Breast epithelium (tissue), 3 donors: Measurements from ENCODE around the gene SPOCK1.

Experiments
- POLR2AphosphoS5 ChIP-seq, 3 donors: sonication (generic); formaldehyde crosslinking; IDR thresholded peaks; one replicate each; pipeline ENCODE4 v1.6.1; 2017; ENCODE audit warnings: antibody characterized with exemption in 3 of 3
- TF ChIP-seq, protein P1 (sequence below), 3 donors: fragments of 450-650 bp; IDR thresholded peaks; one replicate each; pipeline ENCODE4 v1.5.1; 2016 to 2017; ENCODE audit warnings: antibody characterized with exemption in 3 of 3, mild to moderate bottlenecking in 3 of 3, moderate library complexity in 3 of 3

DNA sequence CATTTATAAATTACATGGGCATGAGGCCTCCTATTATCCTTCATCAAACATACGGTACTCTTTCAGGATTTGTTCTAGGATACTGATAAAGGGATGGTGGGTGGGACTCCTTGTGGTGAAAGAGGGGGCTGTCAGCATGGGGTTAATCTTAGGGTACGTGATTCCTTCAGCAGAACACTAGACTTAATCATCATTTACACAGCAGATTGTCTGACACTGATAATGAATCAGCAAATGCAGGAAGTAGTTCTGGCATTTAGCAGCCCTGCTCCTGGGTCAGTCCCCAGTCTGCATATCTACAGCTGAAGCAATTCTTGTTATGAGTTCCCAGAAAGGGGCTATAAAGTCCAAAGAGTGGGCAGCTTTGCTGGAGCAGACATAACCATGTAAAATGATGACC, 384.6 kb downstream of the SPOCK1 start:
- TF ChIP-seq, protein P1, sequence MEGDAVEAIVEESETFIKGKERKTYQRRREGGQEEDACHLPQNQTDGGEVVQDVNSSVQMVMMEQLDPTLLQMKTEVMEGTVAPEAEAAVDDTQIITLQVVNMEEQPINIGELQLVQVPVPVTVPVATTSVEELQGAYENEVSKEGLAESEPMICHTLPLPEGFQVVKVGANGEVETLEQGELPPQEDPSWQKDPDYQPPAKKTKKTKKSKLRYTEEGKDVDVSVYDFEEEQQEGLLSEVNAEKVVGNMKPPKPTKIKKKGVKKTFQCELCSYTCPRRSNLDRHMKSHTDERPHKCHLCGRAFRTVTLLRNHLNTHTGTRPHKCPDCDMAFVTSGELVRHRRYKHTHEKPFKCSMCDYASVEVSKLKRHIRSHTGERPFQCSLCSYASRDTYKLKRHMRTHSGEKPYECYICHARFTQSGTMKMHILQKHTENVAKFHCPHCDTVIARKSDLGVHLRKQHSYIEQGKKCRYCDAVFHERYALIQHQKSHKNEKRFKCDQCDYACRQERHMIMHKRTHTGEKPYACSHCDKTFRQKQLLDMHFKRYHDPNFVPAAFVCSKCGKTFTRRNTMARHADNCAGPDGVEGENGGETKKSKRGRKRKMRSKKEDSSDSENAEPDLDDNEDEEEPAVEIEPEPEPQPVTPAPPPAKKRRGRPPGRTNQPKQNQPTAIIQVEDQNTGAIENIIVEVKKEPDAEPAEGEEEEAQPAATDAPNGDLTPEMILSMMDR (IDR thresholded peaks at IDR 0.05) = no peak
- no peak for TF ChIP-seq POLR2AphosphoS5 (IDR thresholded peaks at IDR 0.05)
